Glomerular endothelial cell (primary cell): ENCODE results near the gene RIT2. TPM values are rescaled to one million over a fixed set of nuclear protein-coding genes. Genes with fewer than 3 reads are reported as not detected.

Source experiments
- DNase-seq: peaks from one replicate; pipeline ENCODE4 v3.0.0-alpha.2; 2011; ENCODE audit warnings: low read depth, low spot score; ENCODE audit errors: extremely low read depth
- total RNA-seq: library from RNA; depleted of rRNA; stranded (reverse); fragments of >200 nt; gene quantifications from 2 replicates; pipeline ENCODE4 v1.2.3, GENCODE V29; 2015

Gene RIT2
- total RNA-seq, 1 donor from 2014 or later = not detected

DNA sequence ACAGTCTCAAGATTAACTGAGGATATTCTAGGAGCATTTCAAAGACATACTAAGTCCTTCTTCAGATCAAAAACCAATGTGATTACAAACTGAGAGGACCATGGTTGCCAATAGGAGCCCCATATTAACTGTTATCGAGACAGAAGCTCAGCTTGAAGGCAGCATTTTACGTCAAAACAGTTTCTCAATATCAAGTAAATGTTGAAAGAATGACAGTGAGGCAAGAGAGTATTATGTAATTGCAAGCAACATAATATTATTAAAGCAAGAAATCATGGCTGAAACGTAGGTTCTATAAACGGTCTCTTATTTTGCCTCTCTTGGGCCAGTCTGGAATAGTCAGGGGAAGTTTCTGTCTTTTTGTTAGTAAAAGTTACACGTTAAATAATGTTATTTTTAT lies 22.9 kb downstream of the RIT2 start:
- DNase-seq = no peak

GRCh38 chr18:43081396-43081795 lies 34.1 kb downstream of the RIT2 start:
- DNase-seq = no peak

DNA sequence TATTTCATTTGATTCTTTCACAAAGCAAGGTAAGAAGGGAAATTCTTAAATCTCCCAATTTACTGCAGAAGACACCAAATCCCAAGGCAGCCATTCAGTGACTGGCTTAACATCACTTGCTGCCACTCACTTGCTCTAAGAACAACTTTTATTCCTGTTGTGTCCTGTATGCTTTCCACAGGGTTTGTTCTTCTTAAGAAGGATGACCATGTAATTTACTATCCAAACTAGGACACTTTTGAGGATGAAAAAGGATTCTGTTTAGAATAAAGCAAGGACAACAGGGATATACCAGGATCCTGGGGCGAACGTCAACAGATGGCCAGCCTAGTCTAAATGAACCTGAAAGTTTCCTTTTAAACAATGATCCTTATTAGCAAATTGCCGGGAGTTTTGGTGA lies 34.8 kb downstream of the RIT2 start:
- DNase-seq = no peak

DNA sequence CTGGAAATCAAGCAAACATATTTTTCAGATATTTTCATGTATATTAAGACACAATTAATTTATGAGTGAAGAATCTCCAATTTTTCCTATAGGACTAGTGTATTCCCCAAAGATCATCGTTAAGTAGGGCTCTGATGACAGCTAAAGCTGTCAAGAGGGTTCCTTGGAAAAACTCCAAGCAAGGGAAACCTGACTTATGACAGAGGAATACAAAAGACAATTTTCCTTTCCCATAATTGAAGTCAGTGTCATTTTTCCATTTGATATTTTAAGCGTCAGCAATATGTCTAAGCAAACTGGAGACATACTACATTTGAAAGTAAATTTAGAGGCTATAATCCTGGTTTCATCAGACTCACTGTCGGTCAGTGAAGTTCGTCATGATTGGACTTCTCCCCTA lies 36.1 kb downstream of the RIT2 start:
- DNase-seq = no peak

GRCh38 chr18:43078478-43079092 lies 36.9 kb downstream of the RIT2 start:
- DNase-seq = no peak

- no peak for DNase-seq
Measured at GRCh38 chr18:43077510-43078308, 37.8 kb downstream of the RIT2 start.

DNA sequence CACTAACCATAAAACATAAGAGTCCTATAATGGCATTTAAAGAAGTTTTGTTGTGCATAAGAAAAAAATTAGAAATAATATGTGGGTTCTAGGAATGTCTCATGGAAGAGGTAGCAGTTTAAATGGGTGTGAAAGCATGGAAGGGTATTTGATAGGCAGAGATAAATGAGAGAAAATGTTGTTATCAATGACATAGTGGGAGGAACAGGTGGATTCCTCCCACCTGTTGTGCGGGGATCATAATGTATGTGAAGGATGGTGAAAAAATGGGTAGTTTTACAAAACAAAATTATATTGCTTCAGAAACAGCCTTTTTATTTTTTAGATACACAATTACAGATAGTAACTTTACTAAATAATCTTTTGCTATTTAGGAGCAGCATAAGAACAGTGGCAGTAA lies 41.7 kb downstream of the RIT2 start:
- no peak for DNase-seq

- DNase-seq = no peak
Measured at GRCh38 chr18:43068781-43069180, 46.7 kb downstream of the RIT2 start.

- DNase-seq = no peak
Measured at GRCh38 chr18:43067570-43067969, 47.9 kb downstream of the RIT2 start.

DNA sequence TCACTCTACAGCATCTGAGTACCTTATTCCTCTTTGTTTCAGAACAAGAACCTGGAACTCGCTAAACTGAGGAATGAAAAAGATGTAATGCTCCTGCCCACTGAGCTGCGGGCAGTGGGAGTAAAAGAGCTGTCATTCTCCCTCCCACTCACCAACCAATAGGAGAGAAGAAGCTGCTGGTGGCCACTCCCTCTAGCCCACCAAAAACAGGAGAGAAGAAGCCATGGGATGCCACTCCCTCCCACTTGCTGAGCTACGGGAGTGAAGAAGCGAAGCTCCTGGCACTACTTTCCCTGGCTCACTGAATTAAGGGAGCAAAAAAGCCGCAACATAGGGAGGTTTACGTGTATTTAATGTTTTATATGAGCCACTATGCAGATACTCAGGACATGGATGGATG lies 53.7 kb downstream of the RIT2 start:
- no peak for DNase-seq

GRCh38 chr18:43061318-43061717 lies 54.2 kb downstream of the RIT2 start:
- no peak for DNase-seq

DNA sequence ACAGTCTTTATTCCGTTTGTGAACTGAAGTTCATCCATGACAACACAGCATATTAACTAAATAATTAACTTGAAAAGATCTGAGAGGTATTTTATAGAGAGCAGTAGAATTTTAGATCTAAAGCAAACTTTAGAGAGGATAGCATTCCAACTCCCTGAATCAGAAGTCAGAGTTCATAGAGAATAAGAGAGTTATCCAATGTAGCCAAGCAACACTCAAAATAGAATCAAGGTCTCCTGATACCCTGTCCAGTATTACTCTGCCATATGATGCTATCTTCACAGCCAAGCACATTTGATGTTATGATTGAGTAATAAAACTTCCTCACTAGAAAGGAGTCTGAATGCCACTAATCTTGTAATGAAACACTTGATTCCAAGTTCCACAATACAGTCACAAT lies 55.5 kb downstream of the RIT2 start:
- DNase-seq = no peak

GRCh38 chr18:43054815-43055519 lies 60.5 kb downstream of the RIT2 start:
- DNase-seq = no peak

DNA sequence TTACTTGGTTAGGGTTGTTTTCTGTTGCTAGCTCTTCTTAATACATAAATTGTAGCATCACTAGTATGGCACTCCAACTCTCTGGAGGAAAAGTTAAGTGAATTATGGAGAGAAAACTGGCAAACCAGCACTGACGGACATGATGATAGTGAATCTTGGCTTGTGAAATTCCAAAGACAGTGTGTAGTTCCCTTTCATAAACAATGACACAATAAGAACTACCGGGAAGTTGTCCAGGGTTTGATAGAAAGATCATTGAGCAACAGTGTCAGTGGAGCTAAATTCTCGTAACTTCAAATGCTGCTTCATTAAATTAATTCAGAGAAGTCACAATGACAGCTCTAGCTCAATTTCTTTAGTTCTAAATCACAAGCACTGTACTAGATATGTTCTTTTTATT lies 66.5 kb downstream of the RIT2 start:
- DNase-seq = no peak

GRCh38 chr18:43046322-43046721 lies 69.2 kb downstream of the RIT2 start:
- DNase-seq = no peak

DNA sequence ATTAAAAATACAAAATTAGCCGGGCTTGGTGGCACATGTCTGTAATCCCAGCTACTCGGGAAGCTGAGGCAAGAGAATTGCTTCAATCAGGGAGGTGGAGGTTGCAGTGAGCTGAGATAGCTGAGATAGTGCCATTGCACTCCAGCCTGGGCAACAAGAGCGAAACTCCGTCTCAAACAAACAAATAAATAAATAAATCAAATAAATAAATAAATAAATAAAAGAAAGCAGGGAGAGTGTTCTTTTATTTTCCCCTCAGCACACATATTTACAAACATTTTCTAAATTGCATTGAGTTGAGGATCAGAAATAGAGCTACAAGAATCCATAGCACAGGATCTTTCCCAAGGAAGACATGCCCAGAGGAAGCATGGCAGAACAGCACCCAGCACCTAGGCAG lies 71.9 kb downstream of the RIT2 start:
- DNase-seq = no peak

DNA sequence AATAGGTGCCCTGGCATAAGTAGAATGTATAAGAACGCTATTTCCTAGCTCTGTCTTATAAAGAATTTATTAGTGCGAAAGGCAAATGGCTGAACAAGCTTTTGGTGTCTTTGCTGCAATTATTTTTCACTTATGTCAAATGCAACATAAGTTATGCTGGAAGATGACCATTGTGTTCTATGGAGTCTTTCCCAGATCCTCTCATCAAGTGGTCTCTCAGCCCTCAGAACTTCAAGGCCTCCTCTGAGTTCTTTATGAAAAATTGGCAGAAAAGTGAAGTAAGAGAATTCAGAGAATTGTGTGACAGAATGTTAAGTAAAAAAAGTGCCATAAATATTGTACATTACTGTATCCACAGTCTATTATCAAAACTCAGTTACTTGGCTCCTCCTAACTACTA lies 75.2 kb downstream of the RIT2 start:
- no peak for DNase-seq

DNA sequence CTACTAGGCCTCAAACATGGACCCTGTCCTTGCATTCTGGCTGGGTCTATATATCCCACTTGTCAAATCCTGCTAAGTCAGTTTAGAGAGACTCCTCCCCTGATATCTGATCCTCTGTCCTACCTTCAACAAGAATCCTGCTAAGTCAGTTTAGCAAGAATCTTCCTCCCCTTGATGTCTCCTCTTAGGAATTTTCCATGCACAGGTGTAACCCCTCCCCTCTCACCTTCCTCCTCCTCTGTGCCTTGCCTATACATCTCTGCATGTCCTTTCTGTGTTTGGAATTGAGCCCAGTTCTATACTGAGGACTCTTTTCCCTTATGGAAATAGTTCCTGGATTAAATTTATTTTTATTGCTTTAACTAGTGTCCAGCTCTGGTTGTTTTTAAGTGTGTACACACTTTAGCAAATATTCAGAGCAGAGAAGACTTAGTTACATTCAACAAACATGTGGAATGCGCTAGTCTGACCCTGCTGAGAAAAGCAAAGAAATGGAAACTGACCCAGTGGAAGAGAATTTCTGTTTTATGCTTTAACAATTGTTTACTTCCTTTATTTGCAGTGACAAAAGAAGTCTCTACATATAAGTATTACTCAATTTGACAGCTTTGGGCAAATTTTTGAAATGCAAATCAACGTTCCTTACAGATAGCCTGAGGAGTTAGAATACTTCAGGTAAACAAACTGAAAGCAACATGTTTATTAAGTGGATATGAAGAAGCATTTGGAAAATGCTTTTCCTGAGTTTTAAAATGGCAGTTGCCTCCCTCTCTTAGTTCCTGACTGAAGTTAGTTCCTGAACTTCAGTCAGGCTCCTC lies 80.6 kb downstream of the RIT2 start:
- no peak for DNase-seq

DNA sequence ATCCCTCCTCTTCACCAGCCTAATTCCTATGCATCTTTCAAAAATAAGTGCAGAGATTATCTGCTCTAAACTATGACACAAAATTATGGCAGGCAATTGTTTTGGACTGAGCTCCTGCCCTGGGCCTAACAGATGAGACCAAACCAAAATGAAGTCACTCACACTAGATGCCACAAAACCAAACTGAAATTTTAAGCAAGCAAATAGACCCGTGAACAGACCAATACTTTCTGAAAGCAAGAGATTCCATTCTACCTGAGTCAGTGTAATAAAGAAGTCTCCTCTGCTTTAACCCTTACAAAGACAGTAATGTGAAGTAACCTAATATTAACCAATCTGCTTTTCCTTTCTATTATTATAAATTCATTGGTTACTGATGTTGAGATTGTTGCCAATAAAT lies 84.3 kb downstream of the RIT2 start:
- DNase-seq = no peak

- no peak for DNase-seq
Measured at GRCh38 chr18:43029414-43029813, 86.1 kb downstream of the RIT2 start.

DNA sequence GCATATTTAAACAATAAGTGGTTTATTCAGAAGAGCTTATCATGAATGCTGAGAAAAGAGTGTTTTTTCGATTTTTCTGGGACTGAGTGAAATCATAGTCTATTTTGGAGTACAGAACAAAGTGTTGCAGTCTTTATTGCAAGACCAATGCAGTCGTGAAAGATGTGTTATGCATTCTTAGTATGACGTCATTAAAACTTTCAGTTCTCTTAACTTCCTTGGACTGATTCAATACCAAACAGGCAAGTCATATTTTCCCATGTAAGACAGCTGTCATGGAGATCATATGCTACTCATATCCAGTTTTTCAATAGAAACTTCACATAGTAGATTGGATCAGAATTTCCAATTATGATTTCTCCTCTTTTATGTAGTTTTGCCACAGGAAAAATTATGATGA lies 92.6 kb downstream of the RIT2 start:
- no peak for DNase-seq
